ENCODE measurements around the gene ZBTB20.

DNA sequence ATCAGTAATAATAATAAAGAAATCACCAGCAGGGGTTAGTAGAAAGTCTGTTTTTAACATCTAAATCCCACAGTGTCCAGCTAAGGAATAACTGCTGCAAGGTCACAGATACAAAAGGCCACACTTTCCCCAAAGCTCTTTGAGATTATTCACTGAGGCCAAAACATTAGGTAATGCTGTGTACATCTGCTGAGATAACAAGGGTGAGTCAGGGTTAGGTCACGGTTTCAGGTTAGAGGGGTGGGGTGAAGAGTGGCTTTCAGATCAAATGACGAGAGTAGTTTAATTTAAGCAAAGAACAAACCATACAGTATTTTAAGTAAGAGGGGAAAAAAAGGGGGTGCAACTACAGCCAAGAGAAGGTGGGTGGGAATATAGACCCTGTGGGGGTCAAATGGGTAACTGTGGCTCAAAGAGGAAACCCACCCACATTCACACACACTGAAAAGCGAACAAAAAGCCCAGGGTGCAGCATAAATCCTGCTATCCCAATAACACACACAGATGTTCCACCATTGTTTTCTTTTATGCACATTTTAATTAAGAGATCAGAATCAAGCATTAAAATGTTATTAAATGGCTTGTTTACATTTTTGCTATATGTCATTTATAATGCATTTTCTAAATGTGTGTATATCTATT lies 440.4 kb downstream of the ZBTB20 start:
- TF ChIP-seq CTCF (IDR thresholded peaks at IDR 0.05) (no peak), POLR2AphosphoS5 (IDR thresholded peaks at IDR 0.05) (no peak)

All from esophagus muscularis mucosa (tissue), 3 donors.